Measurements from ENCODE around the gene SMCR8.

DNA sequence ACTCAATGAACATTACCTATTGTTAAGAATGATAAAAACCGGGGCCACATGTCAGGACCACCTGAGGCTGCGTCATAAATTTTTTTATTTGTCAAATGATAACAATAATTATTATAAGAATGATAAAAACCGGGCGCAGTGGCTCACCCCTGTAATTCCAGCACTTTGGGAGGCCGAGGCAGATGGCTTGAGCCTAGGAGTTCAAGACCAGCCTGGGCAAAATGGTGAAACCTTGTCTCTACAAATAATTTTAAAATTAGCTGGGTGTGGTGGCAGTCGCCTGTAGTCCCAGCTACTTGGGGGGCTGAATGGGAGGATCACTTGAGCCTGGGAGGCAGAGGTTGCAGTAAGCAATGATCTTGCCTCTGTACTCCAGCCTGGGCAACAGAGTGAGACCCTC is 49.1 kb downstream of the SMCR8 start:
- TF ChIP-seq, protein P1, sequence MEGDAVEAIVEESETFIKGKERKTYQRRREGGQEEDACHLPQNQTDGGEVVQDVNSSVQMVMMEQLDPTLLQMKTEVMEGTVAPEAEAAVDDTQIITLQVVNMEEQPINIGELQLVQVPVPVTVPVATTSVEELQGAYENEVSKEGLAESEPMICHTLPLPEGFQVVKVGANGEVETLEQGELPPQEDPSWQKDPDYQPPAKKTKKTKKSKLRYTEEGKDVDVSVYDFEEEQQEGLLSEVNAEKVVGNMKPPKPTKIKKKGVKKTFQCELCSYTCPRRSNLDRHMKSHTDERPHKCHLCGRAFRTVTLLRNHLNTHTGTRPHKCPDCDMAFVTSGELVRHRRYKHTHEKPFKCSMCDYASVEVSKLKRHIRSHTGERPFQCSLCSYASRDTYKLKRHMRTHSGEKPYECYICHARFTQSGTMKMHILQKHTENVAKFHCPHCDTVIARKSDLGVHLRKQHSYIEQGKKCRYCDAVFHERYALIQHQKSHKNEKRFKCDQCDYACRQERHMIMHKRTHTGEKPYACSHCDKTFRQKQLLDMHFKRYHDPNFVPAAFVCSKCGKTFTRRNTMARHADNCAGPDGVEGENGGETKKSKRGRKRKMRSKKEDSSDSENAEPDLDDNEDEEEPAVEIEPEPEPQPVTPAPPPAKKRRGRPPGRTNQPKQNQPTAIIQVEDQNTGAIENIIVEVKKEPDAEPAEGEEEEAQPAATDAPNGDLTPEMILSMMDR (IDR thresholded peaks at IDR 0.05): no peak
- no peak for TF ChIP-seq POLR2A (IDR thresholded peaks at IDR 0.05)
